NCI-H146 (cell line): ENCODE results near the gene SLC13A3.
A peak's percentile ranks its signal among the peaks of the same experiment; 100 is the strongest.

ENCODE experiments used
- DNase-seq: peaks from one replicate; lab custom pipeline; 2025; lab: John Stamatoyannopoulos, UW

SLC13A3 gene

DNA sequence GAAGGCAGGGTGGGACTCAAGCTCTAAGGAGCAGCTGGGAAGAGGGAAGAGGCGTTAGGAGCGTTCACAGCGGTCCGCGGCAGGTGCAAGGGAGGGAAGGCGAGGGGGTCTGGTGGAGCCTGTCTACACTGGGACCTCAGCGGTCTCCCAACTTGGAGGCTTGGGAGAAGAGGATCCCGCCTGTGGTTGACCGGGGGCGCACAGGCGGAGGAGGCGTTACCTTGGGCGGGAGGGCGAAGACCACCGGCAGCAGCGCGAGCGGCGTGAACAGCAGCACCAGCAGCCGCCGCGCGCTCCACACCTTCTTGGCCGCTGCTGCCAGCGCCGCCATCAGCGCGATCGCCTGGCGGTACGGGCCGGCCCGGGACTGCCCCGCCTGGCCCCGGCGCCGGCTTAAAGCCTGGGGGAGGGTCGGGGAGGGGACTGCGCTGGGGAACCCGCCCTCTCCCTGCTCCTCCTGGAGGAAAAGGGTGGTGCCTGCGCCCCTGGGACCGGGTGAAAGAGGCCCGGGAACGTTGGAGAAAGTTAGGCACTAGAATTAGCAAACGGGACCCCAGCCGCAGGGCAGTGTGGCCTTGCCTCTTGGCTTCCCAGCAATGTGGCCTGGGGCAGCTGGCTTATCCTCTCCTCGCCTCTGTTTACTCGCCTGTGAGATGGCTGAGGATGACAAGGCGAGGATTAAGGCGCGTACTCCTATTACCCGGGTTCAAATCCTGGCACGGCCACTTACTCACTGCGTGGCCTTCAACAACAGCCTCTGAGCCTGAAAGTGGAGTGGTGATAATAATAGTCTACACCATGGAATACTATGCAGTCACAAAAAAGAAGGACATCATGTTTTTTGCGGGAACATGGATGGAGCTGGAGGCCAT, at the start of gene SLC13A3:
Gene SLC13A3, minus strand, starts transcription at position 369 of the 872 bp plus-strand sequence. Its CDS starts 38 bp downstream, at position 331.
- DNase-seq: peak; percentile 63

- DNase-seq: no peak
These were observed 49.8 kb upstream of the SLC13A3 start for GRCh38 chr20:46701057-46701456.

DNA sequence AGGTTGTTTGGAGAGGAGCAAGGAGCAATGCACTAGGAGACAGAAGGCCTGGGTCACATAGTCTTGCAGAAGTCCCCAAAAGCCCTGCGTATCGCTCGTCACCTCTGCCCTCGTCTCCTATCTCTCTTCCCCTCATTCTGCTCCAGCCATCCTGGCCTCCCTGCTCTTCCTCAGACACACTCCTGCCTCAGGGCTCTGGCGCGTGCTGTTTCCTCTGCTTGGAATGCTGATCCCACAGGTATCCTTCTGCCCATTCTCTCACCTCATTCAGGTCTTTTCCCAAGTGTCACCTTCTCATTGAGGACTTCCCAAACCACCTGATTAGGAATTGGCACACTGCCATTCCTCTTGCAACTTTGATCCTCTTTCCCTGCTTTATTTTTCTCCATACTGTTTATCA, 49.2 kb upstream of the SLC13A3 start:
- no peak for DNase-seq

- DNase-seq: peak; percentile 54
These were observed 48.5 kb upstream of the SLC13A3 start for GRCh38 chr20:46699651-46700359.

DNA sequence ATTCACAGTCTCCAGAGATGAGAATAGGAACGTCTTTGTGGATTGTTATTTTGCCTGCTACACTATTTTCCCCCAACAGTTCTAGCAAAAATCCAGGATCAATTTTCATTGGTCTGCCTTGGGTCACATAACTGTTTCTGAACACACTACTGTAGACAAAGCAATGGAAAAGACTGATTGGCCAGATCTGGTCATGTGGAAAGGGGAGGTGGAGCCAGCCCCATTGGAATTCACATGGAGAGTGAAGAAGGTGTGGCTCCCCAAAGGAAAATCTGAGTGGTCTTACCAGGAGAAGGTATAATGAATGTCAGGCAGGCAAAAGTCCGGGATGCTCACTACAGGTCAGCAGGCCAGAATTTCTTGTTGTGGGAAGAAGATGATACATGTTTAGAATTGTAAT, 47.5 kb upstream of the SLC13A3 start:
- DNase-seq: no peak

- no peak for DNase-seq
These were observed 45.6 kb upstream of the SLC13A3 start for GRCh38 chr20:46696791-46697279.

DNA sequence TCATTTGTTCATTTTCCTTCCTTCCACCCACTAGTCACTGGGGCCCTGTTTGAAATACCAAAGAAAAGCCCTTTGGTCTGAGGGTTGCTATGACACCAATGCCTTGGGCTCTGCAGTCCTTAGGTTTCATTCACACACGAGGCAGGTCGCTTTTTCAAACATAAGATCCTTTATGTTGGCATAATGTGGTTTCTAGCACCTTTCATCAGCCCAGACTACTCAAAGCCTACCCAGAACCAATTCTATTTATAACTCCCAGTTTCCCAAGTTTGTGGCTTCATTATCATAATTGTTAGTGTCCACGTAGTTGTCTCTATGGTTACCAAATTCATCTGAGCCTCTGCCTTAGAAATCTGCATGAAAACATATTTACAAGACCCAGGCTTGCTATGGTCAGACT, 44.6 kb upstream of the SLC13A3 start:
- DNase-seq: peak; percentile 73

- DNase-seq: no peak
These were observed 43.2 kb upstream of the SLC13A3 start for GRCh38 chr20:46694484-46694883.

- DNase-seq: no peak
These were observed 39.9 kb upstream of the SLC13A3 start for GRCh38 chr20:46691196-46691595.

DNA sequence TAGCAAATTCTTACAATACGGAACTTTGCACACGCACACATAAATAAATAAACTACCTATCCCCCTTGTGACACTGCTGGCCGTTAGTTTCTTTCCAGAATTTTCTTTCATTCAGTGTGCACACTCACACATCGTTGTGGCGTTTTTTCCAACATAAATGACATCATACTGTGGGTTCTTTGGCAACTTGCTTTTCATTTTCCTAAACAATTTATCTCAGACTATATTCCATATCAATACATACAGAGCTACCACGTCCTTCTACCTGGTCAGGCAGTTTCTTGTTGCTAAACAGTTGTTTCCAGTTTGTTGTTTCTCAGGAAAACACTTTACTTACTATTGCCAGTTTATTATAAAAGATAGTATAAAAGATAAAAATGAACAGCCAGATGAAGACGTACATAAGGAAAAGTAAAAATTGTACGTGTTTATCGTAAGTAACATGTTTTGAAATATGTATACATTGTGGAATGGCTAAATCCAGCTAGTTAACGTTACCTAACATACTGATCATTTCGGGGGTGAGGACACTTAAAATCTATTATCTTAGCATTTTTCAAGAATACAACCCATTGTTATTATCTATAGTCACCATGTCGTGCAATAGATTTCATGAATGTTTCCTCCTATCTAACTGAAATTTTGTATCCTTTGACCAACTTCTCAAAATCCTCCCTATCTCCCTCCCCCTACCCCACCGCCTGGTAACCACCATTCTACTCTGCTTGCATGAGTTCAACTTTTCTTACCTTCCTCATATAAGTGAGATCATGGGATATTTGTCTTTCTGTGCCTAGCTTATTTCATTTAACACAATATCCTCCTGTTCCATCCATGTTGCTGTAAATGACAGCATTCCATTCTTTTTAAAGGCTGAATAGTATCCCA, 39.2 kb upstream of the SLC13A3 start:
- DNase-seq: no peak

- DNase-seq: no peak
These were observed 38.5 kb upstream of the SLC13A3 start for GRCh38 chr20:46689754-46690085.

DNA sequence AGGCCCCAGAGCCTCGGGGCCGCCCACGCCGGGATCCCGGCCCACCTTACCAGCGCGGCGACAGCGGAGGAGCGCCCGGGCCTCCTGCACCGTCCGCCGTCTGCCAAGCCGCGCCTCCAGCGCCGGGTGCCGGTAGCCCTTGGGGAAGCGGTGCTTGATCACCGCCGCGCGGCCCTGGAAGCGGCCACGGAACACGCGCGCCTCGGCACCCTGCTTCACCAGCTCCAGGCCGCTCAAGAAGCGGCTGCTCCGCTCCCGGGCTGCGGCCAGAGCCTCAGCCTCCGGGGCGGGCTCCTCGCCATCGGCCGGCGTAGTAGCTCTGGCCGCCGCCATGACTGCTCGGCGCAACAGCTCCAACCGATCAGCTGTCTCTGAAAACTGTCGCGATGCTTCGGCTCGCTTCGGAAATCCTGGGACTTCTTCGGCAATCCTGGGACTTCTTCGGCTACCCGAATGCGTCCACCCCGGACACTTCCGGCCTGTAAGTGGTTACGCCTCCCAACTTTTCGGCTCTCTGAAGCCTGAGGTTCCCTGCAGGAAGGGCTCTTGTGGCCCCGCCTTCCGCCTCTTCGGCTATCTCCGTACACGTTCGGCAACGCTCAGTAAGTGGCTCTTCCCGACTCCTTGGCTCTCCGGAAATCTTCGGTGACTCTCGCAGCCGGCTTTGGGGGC, 38.0 kb upstream of the SLC13A3 start, which contains the start of gene TP53RK:
Gene TP53RK, minus strand, starts transcription at position 363 of the 672 bp plus-strand sequence. Its CDS starts 30 bp downstream, at position 333.
- peak; percentile 96 for DNase-seq

DNA sequence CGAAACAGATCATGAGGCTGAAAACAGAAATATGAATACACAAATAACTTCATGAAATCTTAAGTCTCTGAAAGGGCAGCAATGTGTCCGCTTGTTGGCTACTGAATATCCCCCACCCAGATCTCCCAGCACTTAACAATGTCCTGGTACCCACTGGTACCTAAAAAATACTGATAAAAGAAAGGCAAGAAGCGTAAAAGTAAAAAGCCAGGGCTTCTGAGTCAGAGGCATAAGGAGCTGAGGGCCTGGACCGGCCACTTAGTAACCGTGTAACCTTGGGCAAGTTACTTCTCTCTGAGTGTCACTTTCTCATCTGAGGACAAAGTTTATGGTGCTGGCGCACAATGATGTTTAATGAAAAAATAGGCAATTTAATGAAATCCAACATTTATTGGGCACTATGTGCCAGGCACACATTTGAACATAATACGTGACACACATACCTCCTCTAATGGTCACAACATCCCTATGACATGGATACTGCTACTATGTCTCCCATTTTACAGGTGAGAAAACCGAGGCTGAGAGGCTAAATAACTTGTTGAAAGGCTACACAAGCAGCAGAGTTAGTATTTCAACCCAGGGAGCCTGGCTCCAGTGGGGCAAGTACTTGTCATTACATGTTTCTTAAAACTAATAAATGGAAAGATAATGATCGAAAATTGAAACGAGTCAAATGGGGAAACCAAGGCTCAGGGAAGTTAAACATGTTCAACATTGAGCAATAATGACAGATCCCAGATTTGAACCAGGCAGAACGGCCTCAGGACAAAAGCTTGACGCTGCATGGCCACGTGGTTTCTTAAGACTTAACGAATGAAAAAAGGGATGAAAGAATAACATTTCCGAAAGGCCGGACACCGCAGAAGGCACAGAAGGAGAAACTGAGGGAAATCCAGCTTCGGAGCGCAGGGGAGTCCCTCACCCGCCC, 37.2 kb upstream of the SLC13A3 start:
- no peak for DNase-seq

- DNase-seq: no peak
These were observed 32.9 kb upstream of the SLC13A3 start for GRCh38 chr20:46683939-46684750.

GRCh38 chr20:46683668-46683938, 32.3 kb upstream of the SLC13A3 start:
- DNase-seq: no peak

DNA sequence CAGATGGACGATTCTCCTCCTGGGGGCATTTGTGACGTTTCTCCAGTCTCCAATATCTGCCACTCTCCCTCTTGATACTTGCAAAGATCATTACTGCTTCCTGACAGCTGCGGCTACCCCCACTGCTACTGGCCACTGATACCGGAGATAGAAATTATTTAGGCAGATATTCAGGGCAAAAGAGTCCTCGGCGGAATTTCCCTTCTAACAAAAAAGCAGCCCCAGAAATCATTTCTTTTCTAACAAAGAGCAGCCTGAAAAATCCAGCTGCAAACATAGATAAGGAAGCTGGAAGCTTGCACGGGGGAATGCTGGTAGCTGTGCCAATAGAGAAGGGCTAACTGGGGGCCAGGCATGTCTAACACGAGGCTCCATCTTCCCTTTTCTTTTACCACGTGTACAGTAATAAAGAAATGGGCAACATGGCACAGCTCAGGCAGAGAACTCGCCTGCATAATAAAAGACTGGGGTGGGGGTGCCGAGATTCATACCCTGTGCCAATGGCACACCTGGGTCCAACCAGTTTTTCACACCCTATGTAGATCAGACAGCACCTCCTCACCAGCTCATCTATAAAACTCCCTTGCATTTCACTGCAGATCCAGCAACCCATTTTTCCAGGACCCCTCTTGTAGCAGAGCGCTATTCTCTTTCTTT, 31.9 kb upstream of the SLC13A3 start:
- DNase-seq: no peak

DNA sequence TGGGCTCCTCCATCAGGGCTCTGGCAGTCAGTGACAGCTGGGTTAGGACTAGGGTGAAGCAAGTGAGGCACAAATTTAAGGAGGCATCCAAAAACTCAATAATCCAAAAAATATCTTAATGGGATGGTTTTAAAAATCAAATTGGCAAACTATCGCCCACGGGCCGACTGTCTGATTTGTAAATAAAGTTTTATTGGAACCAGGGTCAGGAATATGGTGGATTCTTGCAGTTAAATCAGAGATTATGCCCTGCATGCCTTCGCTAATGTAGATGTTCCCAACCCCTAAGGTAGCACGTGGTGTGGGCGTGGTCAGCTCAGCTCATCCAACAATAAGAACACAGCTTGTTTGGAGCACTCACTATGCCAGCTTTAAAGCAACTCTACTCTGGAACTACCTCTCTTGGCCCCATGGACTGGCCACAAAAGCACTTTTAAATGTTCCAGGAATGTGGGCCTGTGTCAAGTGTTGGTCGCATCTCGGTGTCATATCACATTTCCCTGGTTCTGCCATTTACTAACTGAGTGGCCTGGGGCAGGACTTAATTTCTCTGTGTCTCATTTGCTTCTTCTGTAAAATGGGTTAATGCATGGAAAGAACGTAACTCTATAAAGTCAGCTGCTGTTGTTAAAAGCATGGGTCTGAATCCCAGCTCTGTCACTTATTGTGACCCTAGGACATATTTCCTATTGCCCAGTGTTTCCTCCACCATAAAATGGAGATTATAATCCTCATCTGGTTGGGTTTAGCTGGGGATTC, 31.0 kb upstream of the SLC13A3 start:
- DNase-seq: no peak
